AG04450 (cell line): ENCODE data around the gene ACTL10. TPM values are rescaled to one million over a fixed set of nuclear protein-coding genes. Genes with fewer than 3 reads are reported as not detected.

Experiments used
- CTCF ChIA-PET: fragments of 300-600, 350-600 bp; formaldehyde crosslinking; extraction: SDS; loops from one replicate; lab custom pipeline; 2022; ENCODE audit warnings: antibody characterized with exemption, inconsistent platforms; lab: Charles Lee
- POLR2A ChIA-PET: fragments of 350-600 bp; formaldehyde crosslinking; extraction: SDS; loops from one replicate; lab custom pipeline; 2021; ENCODE audit warnings: antibody characterized with exemption, inconsistent platforms; lab: Yijun Ruan, JAX
- DNase-seq: peaks from one replicate; pipeline ENCODE4 v3.0.0-alpha.2; 2011; ENCODE audit warnings: low read depth, low spot score
- H3K27ac ChIP-seq: one replicate; pipeline ENCODE4 v1.5.1; 2012; ENCODE audit warnings: low read depth, low read length, control low read depth
- H3K27me3 ChIP-seq: one replicate; pipeline ENCODE4 v1.6.0; 2012; ENCODE audit warnings: low read length; ENCODE audit not compliant: control insufficient read depth, insufficient read depth
- H3K4me3 ChIP-seq: 2 replicates; pipeline ENCODE4 v1.5.1; 2011; ENCODE audit warnings: mild to moderate bottlenecking, low read depth, low read length, control low read depth
- H3K9me3 ChIP-seq: 2 replicates; pipeline ENCODE4 v1.5.1; 2012; ENCODE audit warnings: low read length; ENCODE audit not compliant: control insufficient read depth, insufficient read depth
- CTCF ChIP-seq: IDR thresholded peaks from 2 replicates; pipeline ENCODE4 v1.5.1; 2011; ENCODE audit warnings: low read depth, low read length, control low read depth, inconsistent platforms
- polyA plus RNA-seq: library from polyadenylated mRNA; depleted of rRNA; stranded (reverse); fragments of >200 nt; gene quantifications from 2 replicates; pipeline ENCODE4 v1.2.3, GENCODE V29; 2011

ACTL10 gene
- polyA plus RNA-seq, 1 experiment, result 0.41 TPM

GRCh38 chr20:33649201-33649681 is 17.5 kb upstream of the ACTL10 start:
- no peak overlapping the region for H3K4me3 ChIP-seq
- no peaks in the 10 kb centered on the region for H3K27me3 ChIP-seq
- POLR2A ChIA-PET, result interaction anchor here (0.6 to 1.2 kb wide), 2 partner anchors 15 to 76 kb away, joined by 3 read pairs; no protein-coding TSS in a partner anchor
- no peaks in the 10 kb centered on the region for H3K9me3 ChIP-seq
- CTCF ChIA-PET, result no interaction called here
- DNase-seq, result no peak
- no peak for TF ChIP-seq CTCF
- H3K27ac ChIP-seq, result no peak overlapping the region

DNA sequence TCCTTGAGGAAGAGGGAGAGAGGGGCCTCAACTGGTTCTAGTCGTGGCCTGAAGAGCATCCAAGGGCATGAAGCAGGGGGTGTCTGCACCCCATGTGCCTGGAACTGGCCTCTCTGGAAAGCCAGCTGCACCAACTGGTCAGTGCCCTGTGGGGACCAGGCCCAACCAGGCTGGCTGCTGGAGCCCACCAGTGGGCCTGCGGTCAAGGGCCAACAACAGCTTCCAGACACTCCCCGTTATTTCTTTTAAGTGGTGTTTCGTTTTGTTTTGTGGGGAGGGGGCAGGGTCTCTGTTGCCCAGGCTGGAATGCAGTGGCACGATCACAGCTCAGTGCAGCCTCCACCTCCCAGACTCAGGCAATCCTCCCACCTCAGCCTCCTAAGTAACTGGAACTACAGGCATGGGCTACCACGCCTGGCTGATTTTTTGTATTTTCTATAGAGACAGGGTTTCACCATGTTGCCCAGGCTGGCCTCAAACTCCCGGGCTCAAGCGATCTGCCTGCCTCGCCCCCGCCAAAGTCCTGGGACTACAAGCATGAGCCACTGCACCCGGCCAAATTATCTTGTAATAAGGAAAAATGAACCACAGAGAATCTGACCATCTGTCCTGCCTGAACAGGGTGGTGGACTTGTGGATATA is 16.5 kb upstream of the ACTL10 start:
- ChIA-PET CTCF (no interaction called here), POLR2A (no interaction called here)
- Histone ChIP-seq H3K4me3 (no peak overlapping the region), H3K9me3 (no peaks in the 10 kb centered on the region), H3K27ac (no peak overlapping the region), H3K27me3 (no peaks in the 10 kb centered on the region)
- DNase-seq, result no peak
- no peak for TF ChIP-seq CTCF

DNA sequence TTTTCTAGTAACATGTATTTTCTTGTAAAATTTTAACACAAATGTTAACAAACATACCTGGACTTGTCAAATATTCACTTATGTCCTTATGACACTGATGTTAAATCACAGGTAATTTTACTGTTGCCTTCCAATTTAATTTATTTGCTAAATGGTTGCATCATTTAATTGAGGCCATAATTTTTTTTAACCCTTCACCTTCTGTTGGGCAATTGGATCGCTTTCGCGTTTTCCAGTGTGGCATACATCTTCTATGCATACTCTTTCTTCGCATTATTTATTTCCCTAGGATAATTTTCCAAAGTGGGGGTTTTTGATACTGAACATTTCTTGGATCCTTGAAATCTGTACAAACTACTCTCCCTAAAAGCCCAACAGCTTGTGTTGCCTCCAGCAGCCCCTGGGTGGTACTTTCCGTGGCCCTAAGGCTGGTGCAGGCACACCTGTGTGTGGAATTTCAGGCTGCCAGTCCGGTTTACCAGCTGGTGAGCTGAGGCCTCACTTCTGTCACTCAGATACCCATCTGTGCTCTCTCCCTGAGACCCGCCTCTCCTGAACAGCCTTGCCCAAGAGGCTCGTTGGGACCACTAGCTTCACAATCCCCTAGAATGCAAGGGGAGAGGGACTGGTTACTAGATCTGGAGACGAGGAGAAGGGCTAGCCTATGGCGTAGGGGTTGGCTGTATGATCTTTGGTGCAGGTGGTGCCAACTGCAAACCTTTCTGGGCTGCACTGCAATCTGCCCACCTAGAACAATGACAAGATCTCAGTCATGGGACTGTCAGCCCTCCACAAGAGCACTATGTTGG is 15.8 kb upstream of the ACTL10 start:
- no peak for DNase-seq
- no peak overlapping the region for H3K27ac ChIP-seq
- H3K4me3 ChIP-seq, result no peak overlapping the region
- TF ChIP-seq CTCF, result no peak
- ChIA-PET POLR2A (no interaction called here), CTCF (interaction anchor here (1.1 kb wide), 1 partner anchor 191 kb away, joined by 4 read pairs; no protein-coding TSS in a partner anchor)
- H3K9me3 ChIP-seq, result no peaks in the 10 kb centered on the region
- no peaks in the 10 kb centered on the region for H3K27me3 ChIP-seq

GRCh38 chr20:33651562-33652048 is 15.1 kb upstream of the ACTL10 start:
- no peak for TF ChIP-seq CTCF
- Histone ChIP-seq H3K4me3 (no peak overlapping the region), H3K27ac (no peak overlapping the region), H3K9me3 (no peaks in the 10 kb centered on the region), H3K27me3 (no peaks in the 10 kb centered on the region)
- CTCF ChIA-PET, result interaction anchor here (1.1 to 1.4 kb wide), 2 partner anchors 191 to 194 kb away, joined by 4 read pairs; no protein-coding TSS in a partner anchor
- POLR2A ChIA-PET, result interaction anchor here (0.6 kb wide), 1 partner anchor 1226 kb away, joined by 7 read pairs; no protein-coding TSS in a partner anchor
- no peak for DNase-seq
